Activated CD4-positive, alpha-beta T cell treated with anti-CD3 and anti-CD28 coated beads for 1 hour (primary cell): ENCODE data around the gene CTXN1.
"Not testable (repeated sequence)": the region's sequence is repeated elsewhere in the genome, so short reads cannot be mapped to it uniquely, and the experiment has no call there.

Experiments used
- DNase-seq: peaks from one replicate; pipeline ENCODE4 v3.0.0-alpha.2; 2020

The CTXN1 gene

GRCh38 chr19:7926021-7926726, at the start of gene CTXN1:
CTXN1 (minus strand) TSS chr19:7926135; CDS start chr19:7925538, 597 bp downstream.
- peak; percentile 67 for DNase-seq

GRCh38 chr19:7975037-7975436, 49.1 kb upstream of the CTXN1 start:
- DNase-seq, result no peak

DNA sequence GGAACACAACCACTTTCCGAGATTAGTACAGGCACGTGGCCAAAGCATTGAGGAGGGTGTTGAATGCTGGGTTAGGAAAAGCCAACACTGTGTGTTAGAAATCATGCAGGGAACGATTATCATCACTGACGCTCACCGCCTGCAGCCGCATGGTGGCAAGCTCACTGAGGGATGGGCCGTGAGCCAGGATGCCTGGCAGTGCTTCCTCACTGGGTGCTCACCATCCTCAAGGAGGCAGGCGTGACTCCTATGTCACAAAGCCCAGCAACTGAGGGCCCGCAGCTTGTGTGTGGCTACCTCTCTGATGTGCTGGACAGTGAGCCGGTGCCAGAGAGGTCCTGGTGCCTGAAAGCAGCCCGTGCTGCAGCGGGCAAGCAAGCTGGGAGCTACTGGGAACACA, 47.9 kb upstream of the CTXN1 start:
- no peak for DNase-seq

- DNase-seq, result no peak
Observed at GRCh38 chr19:7971553-7972520, 45.9 kb upstream of the CTXN1 start.

GRCh38 chr19:7970716-7971448, 44.9 kb upstream of the CTXN1 start:
- DNase-seq, result no peak

GRCh38 chr19:7969555-7969939, 43.6 kb upstream of the CTXN1 start:
- no peak for DNase-seq

DNA sequence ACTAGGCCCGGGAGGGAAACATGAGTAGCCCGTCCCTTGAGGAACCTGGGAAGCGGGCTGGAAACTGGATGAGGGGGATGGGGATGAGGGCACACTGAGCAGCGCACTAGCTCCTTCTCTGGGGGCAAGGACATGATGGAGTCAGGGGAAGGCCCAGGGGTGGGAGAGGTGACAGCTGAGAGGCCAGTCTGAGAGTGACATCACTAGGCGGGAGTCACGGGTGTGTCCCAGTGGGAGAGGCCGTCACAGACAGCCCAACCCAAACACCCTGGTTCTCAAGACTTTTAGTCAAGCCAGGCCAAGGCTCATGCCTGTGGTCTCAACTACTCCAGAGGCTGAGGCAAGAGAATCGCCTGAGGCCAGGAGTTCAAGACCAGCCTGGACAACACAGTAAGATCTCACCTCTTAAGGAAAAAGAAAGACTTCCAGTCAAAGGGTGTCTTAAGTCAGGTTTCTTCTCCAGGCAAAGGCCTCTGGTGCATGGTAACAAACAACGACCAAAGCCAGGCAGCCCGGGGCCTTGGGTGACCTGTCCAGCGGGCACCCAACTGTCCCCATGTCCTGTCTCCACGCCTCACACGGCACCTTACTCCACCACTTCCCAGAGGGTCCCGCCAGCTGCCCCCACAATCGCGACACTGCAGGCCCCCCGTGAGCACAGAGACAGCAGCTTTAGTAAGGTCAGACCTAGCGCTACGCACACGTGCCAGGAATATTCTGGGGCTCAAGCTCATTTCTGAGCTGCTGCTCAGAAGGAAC, 43.0 kb upstream of the CTXN1 start:
- DNase-seq, result no peak

DNA sequence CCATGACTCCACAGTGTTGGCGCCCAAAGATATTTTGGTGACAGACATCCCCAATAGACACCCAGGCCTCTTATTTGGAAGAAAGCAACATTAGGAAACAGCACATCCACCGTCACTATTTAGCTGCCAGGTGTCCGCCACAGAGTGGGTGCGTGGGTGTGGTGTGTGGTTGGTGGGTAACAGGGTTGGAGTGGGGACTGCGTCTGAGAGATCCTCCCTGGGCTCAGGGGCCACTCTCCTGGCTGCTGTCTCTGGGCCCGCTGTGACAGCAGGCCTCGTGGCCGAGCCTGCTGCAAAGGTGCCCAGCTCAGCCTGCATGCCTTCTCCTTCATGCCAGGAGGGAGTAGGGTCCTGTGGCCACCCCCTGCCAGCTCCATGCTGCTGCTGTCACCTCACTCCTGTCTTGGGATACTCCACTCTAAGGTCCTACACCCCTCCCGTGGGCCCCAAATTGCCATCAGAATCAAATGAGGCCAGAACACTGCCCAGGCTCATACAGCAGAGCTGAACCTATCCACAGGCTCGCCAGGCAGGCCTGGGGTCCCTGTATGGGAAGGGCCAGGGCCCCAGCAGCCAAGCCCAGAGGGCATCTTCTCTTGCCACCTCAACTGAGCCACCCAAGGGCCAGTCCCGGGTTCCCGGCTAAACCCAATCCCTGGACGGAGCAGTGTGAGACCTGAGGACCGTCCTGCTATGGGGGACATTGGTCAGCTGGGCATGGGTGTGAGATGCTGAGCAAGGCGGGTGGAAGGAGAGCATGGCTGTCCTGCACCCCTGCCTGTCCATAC, 42.3 kb upstream of the CTXN1 start:
- DNase-seq, result no peak

DNA sequence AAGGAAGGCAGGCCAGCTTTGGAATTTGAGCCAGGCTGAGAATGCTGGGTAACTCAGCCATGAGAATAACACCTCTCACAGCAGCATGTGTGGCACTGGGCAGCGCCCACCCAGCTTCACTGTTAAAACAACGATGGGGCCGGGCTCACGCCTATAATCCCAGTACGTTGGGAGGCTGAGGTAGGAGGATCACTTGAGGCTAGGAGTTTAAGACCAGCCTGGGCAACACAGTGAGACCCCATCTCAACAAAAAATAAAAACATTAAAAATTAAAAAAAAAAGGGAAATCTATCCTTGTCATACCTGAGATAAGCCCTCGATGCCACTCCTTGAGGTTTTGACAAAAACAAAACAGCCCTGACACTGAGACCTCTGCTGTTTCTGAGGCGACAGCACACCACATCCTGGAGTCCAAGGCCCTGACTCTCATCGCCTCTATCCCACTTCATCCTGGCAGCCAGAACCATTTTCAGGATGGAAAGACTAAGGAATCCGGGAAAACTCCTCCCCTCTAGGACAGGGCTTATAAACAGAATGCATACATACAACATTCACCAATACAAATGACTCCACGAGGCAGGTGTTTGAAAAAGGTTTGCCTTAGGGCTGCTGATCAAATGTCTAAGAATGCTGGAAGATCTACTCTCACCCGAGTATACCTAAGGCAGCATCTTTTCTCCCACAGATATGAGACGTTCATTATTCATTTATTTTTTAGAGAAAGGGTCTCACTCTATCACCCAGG, 40.2 kb upstream of the CTXN1 start:
- no peak for DNase-seq

DNA sequence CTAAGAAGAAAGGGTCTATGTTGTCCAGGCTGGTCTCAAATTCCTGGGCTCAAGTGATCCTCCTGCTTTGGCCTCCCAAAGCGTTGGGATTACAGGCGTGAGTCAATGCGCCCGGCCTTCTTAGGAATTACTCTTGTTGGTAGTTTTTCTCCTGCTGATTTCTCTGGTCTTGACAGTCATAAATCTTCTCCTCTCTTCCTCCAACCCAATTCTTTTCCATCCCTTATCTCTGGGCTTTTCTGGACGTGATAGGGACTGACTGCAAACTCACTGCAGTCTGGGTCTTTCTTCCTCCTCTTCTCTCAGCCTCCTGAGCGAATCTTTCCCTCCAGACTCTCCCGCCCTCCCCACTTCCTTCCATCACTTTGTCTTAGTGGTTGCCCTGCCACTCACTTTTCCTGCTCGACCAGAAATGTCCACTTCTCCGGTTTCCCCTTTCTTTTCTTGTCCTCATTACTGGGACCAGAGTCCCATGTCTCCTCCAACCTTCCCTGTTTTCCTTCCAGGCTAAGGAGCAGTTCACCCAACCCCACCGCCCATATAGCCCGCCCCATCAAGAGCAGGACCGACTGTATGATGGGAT, 39.4 kb upstream of the CTXN1 start:
- DNase-seq, result no peak

GRCh38 chr19:7963566-7963965, 37.6 kb upstream of the CTXN1 start:
- no peak for DNase-seq

GRCh38 chr19:7962644-7963268, 36.8 kb upstream of the CTXN1 start:
- no peak for DNase-seq

- DNase-seq, result no peak
Observed at GRCh38 chr19:7961920-7962626, 36.1 kb upstream of the CTXN1 start.

GRCh38 chr19:7961082-7961481, 35.1 kb upstream of the CTXN1 start:
- not testable (repeated sequence) for DNase-seq

DNA sequence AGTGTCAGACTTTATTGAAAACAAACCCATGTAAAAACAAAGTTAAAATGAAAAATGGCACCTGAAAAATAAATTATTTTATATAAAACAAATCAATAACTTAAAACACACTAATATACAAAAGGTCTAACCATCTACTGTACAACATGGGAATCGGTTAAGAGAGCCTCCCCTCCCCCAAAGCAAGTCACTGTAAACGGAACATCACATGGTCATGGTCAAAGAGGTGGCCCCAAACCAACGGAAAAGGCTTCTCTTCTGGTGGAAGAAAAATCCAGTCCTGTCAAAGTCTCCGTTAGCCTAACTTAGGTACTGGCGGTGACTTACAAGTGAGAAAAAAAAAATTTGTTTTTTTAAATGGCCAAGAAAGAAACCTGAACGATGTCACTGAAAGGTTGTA, 33.3 kb upstream of the CTXN1 start:
- no peak for DNase-seq

GRCh38 chr19:7955696-7956095, 29.8 kb upstream of the CTXN1 start:
- DNase-seq, result no peak

- DNase-seq, result no peak
Observed at GRCh38 chr19:7953576-7953975, 27.6 kb upstream of the CTXN1 start.

GRCh38 chr19:7953060-7953459, 27.1 kb upstream of the CTXN1 start:
- no peak for DNase-seq

DNA sequence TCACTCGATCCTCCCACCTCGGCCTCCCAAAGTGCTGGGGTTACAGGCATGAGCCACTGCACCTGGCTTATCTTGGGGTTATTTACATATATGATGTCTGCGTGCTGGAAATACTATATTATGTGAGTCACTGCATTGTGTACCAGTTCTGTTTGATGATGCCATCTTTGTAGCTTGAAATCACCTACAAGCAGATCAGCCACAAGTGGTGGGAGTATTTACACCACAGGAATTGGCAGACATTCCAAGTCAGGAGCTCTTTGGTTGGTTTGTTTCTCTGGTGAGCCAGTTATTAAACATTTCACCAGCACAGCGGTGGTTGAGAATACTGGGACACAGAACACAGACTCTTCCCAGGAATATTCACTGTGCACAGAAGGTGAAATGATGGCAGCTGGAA, 22.0 kb upstream of the CTXN1 start:
- no peak for DNase-seq
